ENCODE data around the gene HIBCH. TPM values are rescaled to one million over a fixed set of nuclear protein-coding genes. Genes with fewer than 3 reads are reported as not detected.
"Not testable (repeated sequence)": the region's sequence is repeated elsewhere in the genome, so short reads cannot be mapped to it uniquely, and the experiment has no call there.

The HIBCH gene
- total and polyA plus RNA-seq, 9 of the 15 experiments (the other 6 are each of a cell fraction or from before 2014, with no cell fraction given) = 17.0 to 65.4 (median 28.3) TPM

- no peak for FAIRE-seq
- 0 out of 3 replicates have a peak, but pooled peaks cover 4% of the 10 kb centered on the region for H3K36me3 ChIP-seq (ENCODE audit: control insufficient read depth, insufficient read depth, low read length)
- intact Hi-C loops (cut with micrococcal nuclease) = loop anchor here (5.0 kb wide), 1 partner anchor 58 kb away; no protein-coding TSS in a partner anchor
- H3K27ac ChIP-seq (ENCODE audit: extremely low read depth, low read depth, low read length) = no peak overlapping the region
- BruUV-seq (replicated peaks) = no TSS peak
- CTCF ChIA-PET (ENCODE audit: low intra/inter-chr PET ratio) = no interaction called here
- H3K9ac ChIP-seq (ENCODE audit: insufficient read depth in 1 of 2, low read depth in 2 of 2, low read length in 2 of 2) = no peak overlapping the region
- no peaks in the 10 kb centered on the region for H3K79me2 ChIP-seq (ENCODE audit: control insufficient read depth, insufficient read depth, low read length)
- TF ChIP-seq ETV6 (IDR thresholded peaks at IDR 0.05; ENCODE audit: borderline replicate concordance in 1 of 2, low read depth in 2 of 2, low read length in 1 of 2) = no peak
- no peak for TF ChIP-seq ETV6 (CRISPR knock-in tag; IDR thresholded peaks at IDR 0.05; ENCODE audit: borderline replicate concordance)
- no peak for TF ChIP-seq SPI1 (IDR thresholded peaks at IDR 0.05; ENCODE audit: borderline replicate concordance, low read depth, low read length)
- H4K20me1 ChIP-seq (replicated peaks; ENCODE audit: control insufficient read depth, insufficient read depth, low read length) = no peaks in the 10 kb centered on the region
- H3K9me1 ChIP-seq (ENCODE audit: control insufficient read depth, insufficient read depth, low read length) = no peaks in the 10 kb centered on the region
- H3K27me3 ChIP-seq (ENCODE audit: control insufficient read depth in 2 of 2, insufficient read depth in 2 of 2, low read length in 2 of 2) = no peaks in the 10 kb centered on the region
- no peak overlapping the region for H3K4me3 ChIP-seq
- 95% methylated on average over 3 of the region's 3 CpGs for WGBS (ENCODE audit: insufficient coverage, low coverage, missing lambda C conversion rate)
- no peak for DNase-seq (ENCODE audit: extremely low read depth in 1 of 4, low spot score in 3 of 4)
- H3K4me1 ChIP-seq (replicated peaks in 1 of 2; ENCODE audit: control insufficient read depth in 2 of 2, insufficient read depth in 2 of 2, low read length in 2 of 2) = peaks cover 10 to 20% of the 10 kb centered on the region in 2 experiments; a peak in 3 of 5 replicates
- H2AFZ ChIP-seq (ENCODE audit: low read depth, low read length) = no peak overlapping the region
- no peak overlapping the region for H3K4me2 ChIP-seq (ENCODE audit: insufficient read depth, low read length)
- no peak for ATAC-seq
- in situ Hi-C loops (cut with MboI) = no loop called here
- no peaks in the 10 kb centered on the region for H3K9me3 ChIP-seq (replicated peaks; ENCODE audit: control insufficient read depth, insufficient read depth, low read depth, low read length)
- POLR2A ChIA-PET = no interaction called here
These were observed 49.3 kb downstream of the HIBCH start for GRCh38 chr2:190270298-190270697.

GRCh38 chr2:190269699-190270098 is 49.9 kb downstream of the HIBCH start:
- peak; percentile 79 for TF ChIP-seq ZNF146 (CRISPR knock-in tag; IDR thresholded peaks at IDR 0.05; ENCODE audit: unreplicated experiment)
- CTCF ChIA-PET (ENCODE audit: low intra/inter-chr PET ratio) = not testable (repeated sequence)

More at GRCh38 chr2:190269699-190270098, 49.9 kb downstream of the HIBCH start:
- BruUV-seq (replicated peaks); H3K9ac ChIP-seq (ENCODE audit: insufficient read depth in 1 of 2, low read depth in 2 of 2, low read length in 2 of 2); ATAC-seq; H3K9me1 ChIP-seq (ENCODE audit: control insufficient read depth, insufficient read depth, low read length); in situ Hi-C loops (cut with MboI); H3K4me2 ChIP-seq (ENCODE audit: insufficient read depth, low read length); H3K79me2 ChIP-seq (ENCODE audit: control insufficient read depth, insufficient read depth, low read length); FAIRE-seq; H3K4me3 ChIP-seq; H3K9me3 ChIP-seq (replicated peaks; ENCODE audit: control insufficient read depth, insufficient read depth, low read depth, low read length); H2AFZ ChIP-seq (ENCODE audit: low read depth, low read length); DNase-seq (ENCODE audit: extremely low read depth in 1 of 4, low spot score in 3 of 4); H3K27me3 ChIP-seq (ENCODE audit: control insufficient read depth in 2 of 2, insufficient read depth in 2 of 2, low read length in 2 of 2); H3K36me3 ChIP-seq (ENCODE audit: control insufficient read depth, insufficient read depth, low read length); H3K27ac ChIP-seq (ENCODE audit: extremely low read depth, low read depth, low read length); H4K20me1 ChIP-seq (replicated peaks; ENCODE audit: control insufficient read depth, insufficient read depth, low read length): not testable (repeated sequence)
- H3K4me1 ChIP-seq (replicated peaks in 1 of 2; ENCODE audit: control insufficient read depth in 2 of 2, insufficient read depth in 2 of 2, low read length in 2 of 2) = peaks cover 10 to 20% of the 10 kb centered on the region in 2 experiments; a peak in 3 of 5 replicates
- WGBS (ENCODE audit: insufficient coverage, low coverage, missing lambda C conversion rate) = 90% methylated on average over 3 of the region's 3 CpGs
- POLR2A ChIA-PET = interaction anchor here (1.2 kb wide), 1 partner anchor 14 kb away, joined by 3 read pairs; no protein-coding TSS in a partner anchor
- intact Hi-C loops (cut with micrococcal nuclease) = loop anchor here (5.0 kb wide), 1 partner anchor 57 kb away; no protein-coding TSS in a partner anchor

Data from K562 (cell line).